GM23338 (cell line): ENCODE results near the gene HYAL4. TPM values are rescaled to one million over a fixed set of nuclear protein-coding genes. Genes with fewer than 3 reads are reported as not detected.
"Not testable (repeated sequence)": the region's sequence is repeated elsewhere in the genome, so short reads cannot be mapped to it uniquely, and the experiment has no call there.

ENCODE experiments used
- ATAC-seq: fragments of 200-7000 bp; cut with Tn5 transposase; 3 replicates; pipeline ENCODE4 v1.9.1; 2020
- DNase-seq: peaks from one replicate; pipeline ENCODE4 v3.0.0-alpha.2; 2015; ENCODE audit warnings: low spot score
- H2AFZ ChIP-seq: fragments of 200-600 bp; sonication (generic); 2 replicates; pipeline ENCODE4 v1.8.0; 2016; ENCODE audit warnings: antibody characterized with exemption, mild to moderate bottlenecking, moderate library complexity
- H3F3A ChIP-seq: fragments of 200-600 bp; sonication (generic); replicated peaks from 2 replicates; pipeline ENCODE4 v1.8.0; 2017; ENCODE audit warnings: antibody characterized with exemption, mixed run types, low read depth
- H3K27ac ChIP-seq: fragments of 200-600 bp; sonication (generic); 2 replicates; pipeline ENCODE4 v1.6.1; 2016; ENCODE audit warnings: low read depth
- H3K27me3 ChIP-seq: fragments of 200-600 bp; sonication (generic); 2 replicates; pipeline ENCODE4 v1.8.0; 2016; ENCODE audit warnings: mild to moderate bottlenecking, mixed run types, moderate library complexity; ENCODE audit not compliant: insufficient read depth
- H3K36me3 ChIP-seq: fragments of 200-600 bp; sonication (generic); 2 replicates; pipeline ENCODE4 v1.8.0; 2016; ENCODE audit warnings: mild to moderate bottlenecking; ENCODE audit not compliant: insufficient read depth
- H3K4me1 ChIP-seq: fragments of 200-600 bp; sonication (generic); 2 replicates; pipeline ENCODE4 v1.8.0; 2016; ENCODE audit warnings: mild to moderate bottlenecking, moderate library complexity; ENCODE audit not compliant: insufficient read depth
- H3K4me2 ChIP-seq: fragments of 200-600 bp; sonication (generic); 2 replicates; pipeline ENCODE4 v1.7.1; 2017; ENCODE audit warnings: mixed run types
- H3K4me3 ChIP-seq: fragments of 200-600 bp; sonication (generic); 2 replicates; pipeline ENCODE4 v1.6.1; 2016; ENCODE audit warnings: mixed run types
- H3K79me2 ChIP-seq: fragments of 200-600 bp; sonication (generic); replicated peaks from 2 replicates; pipeline ENCODE4 v1.8.0; 2017; ENCODE audit warnings: mild to moderate bottlenecking; ENCODE audit not compliant: insufficient read depth
- H3K9me2 ChIP-seq: fragments of 200-600 bp; sonication (generic); 2 replicates; pipeline ENCODE4 v1.8.0; 2017; ENCODE audit not compliant: insufficient read depth
- H4K20me1 ChIP-seq: fragments of 200-600 bp; sonication (generic); replicated peaks from 2 replicates; pipeline ENCODE4 v1.8.0; 2017; ENCODE audit warnings: mild to moderate bottlenecking; ENCODE audit not compliant: insufficient read depth
- H3K27ac Mint-ChIP-seq: 2 replicates; pipeline ENCODE4 v1.8.0; 2020; ENCODE audit warnings: inconsistent platforms, mild to moderate bottlenecking, moderate library complexity, mixed read lengths
- H3K27me3 Mint-ChIP-seq: 3 replicates; pipeline ENCODE4 v1.8.0; 2022; ENCODE audit warnings: low read depth, mild to moderate bottlenecking, moderate library complexity, mixed read lengths, inconsistent platforms; ENCODE audit not compliant: insufficient read depth, poor library complexity
- H3K36me3 Mint-ChIP-seq: 3 replicates; pipeline ENCODE4 v1.8.0; 2021; ENCODE audit warnings: low read depth, mild to moderate bottlenecking, inconsistent platforms, moderate library complexity, mixed read lengths
- H3K4me1 Mint-ChIP-seq: 3 replicates; pipeline ENCODE4 v1.8.0; 2020; ENCODE audit warnings: mild to moderate bottlenecking, inconsistent platforms, mixed read lengths
- H3K4me3 Mint-ChIP-seq: 3 replicates; pipeline ENCODE4 v1.8.0; 2021; ENCODE audit warnings: moderate library complexity, mild to moderate bottlenecking, inconsistent platforms, mixed read lengths
- H3K9me3 Mint-ChIP-seq: 3 replicates; pipeline ENCODE4 v1.8.0; 2020; ENCODE audit warnings: moderate library complexity, mild to moderate bottlenecking, inconsistent platforms, mixed read lengths
- EZH2 ChIP-seq: fragments of 200-600 bp; sonication (generic); IDR thresholded peaks from one replicate; pipeline ENCODE4 v1.8.0; 2017; ENCODE audit warnings: antibody characterized with exemption, mild to moderate bottlenecking, low read depth; ENCODE audit not compliant: unreplicated experiment
- EZH2phosphoT487 ChIP-seq: fragments of 200-600 bp; sonication (generic); IDR thresholded peaks from one replicate; pipeline ENCODE4 v1.8.1; 2018; ENCODE audit warnings: antibody characterized with exemption; ENCODE audit not compliant: unreplicated experiment
- JUNB ChIP-seq: IDR thresholded peaks from one replicate; pipeline ENCODE4 v1.6.1; 2016; ENCODE audit warnings: antibody characterized with exemption; ENCODE audit not compliant: unreplicated experiment
- NANOG ChIP-seq: IDR thresholded peaks from 2 replicates; pipeline ENCODE4 v1.6.1; 2016; ENCODE audit warnings: antibody characterized with exemption, borderline replicate concordance
- POLR2AphosphoS5 ChIP-seq: IDR thresholded peaks from 2 replicates; pipeline ENCODE4 v1.6.1; 2016; ENCODE audit warnings: antibody characterized with exemption, low read depth
- STAT1 ChIP-seq: IDR thresholded peaks from one replicate; pipeline ENCODE4 v1.6.1; 2016; ENCODE audit warnings: antibody characterized with exemption; ENCODE audit not compliant: unreplicated experiment
- ZNF331 ChIP-seq: fragments of 250-450 bp; sonication (Bioruptor Pico); IDR thresholded peaks from 2 replicates; pipeline ENCODE4 v1.5.0; 2020; ENCODE audit warnings: low read depth, mild to moderate bottlenecking, moderate library complexity
- polyA plus RNA-seq: library from polyadenylated mRNA; unstranded; fragments of >200 nt; fragmentation: Nextera tagmentation; extraction: Ambion mirVana; gene quantifications from 2 replicates; pipeline ENCODE4 v1.2.1, GENCODE V29; 2016
- total RNA-seq: library from RNA; depleted of rRNA; stranded (reverse); fragments of >200 nt; shearing (Covaris generic); gene quantifications from 2 replicates; pipeline ENCODE4 v1.2.3, GENCODE V29; 2014
- TF ChIP-seq, protein P1 (sequence below): IDR thresholded peaks from one replicate; pipeline ENCODE4 v1.6.1; 2018; ENCODE audit warnings: antibody characterized with exemption; ENCODE audit not compliant: unreplicated experiment
- TF ChIP-seq, protein P2 (sequence below): IDR thresholded peaks from 2 replicates; pipeline ENCODE4 v1.6.1; 2016; ENCODE audit warnings: antibody characterized with exemption
- TF ChIP-seq, protein P3 (sequence below): fragments of 250-450 bp; sonication (Bioruptor Pico); IDR thresholded peaks from 2 replicates; pipeline ENCODE4 v1.5.0; 2020; ENCODE audit warnings: mild to moderate bottlenecking, moderate library complexity

The HYAL4 gene
- total and polyA plus RNA-seq, 2 experiments from 2014 or later = not detected

DNA sequence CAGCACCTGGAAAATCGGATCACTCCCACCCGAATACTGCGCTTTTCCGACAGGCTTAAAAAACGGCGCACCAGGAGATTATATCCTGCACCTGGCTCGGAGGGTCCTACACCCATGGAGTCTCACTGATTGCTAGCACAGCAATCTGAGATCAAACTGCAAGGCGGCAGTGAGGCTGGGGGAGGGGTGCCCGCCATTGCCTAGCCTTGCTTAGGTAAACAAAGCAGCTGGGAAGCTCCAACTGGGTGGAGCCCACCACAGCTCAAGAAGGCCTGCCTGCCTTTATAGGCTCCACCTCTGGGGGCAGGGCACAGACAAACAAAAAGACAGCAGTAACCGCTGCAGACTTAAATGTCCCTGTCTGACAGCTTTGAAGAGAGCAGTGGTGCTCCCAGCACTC lies 49.8 kb downstream of the HYAL4 start:
- not testable (repeated sequence) for H3K79me2 ChIP-seq, H4K20me1 ChIP-seq, H3K4me2 ChIP-seq, H3K27me3 ChIP-seq, H3K27me3 Mint-ChIP-seq, H3K4me1 ChIP-seq, H3K9me2 ChIP-seq, H3K27ac Mint-ChIP-seq, H3K4me3 ChIP-seq, H2AFZ ChIP-seq, DNase-seq, H3K4me3 Mint-ChIP-seq, H3K27ac ChIP-seq, H3F3A ChIP-seq, H3K4me1 Mint-ChIP-seq, ATAC-seq
- Mint-ChIP-seq H3K9me3 (peaks cover 39% of the 10 kb centered on the region), H3K36me3 (peaks cover 22% of the 10 kb centered on the region)
- H3K36me3 ChIP-seq = peaks cover 12% of the 10 kb centered on the region

DNA sequence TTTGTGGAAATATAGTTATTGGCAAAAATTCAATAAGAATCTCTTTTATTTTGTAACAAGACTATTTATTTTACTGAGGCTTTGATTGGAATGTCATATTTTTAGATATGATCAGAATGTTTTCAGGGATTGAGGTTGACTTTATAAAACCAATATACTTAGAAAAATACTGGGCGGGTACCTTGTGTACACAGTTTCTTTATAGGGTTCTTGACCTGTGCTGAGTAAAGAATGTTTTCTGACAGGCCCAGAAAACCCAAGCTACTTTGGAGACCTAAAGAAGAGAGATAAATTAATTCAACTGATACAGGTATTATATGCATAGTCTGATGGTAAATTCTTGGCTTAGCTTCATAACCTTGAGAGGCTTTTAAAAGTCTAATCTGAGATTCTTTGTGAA lies 56.1 kb downstream of the HYAL4 start:
- Histone ChIP-seq H3K4me3 (no peak overlapping the region), H2AFZ (no peak overlapping the region), H3K36me3 (peaks cover 23% of the 10 kb centered on the region), H3F3A (no peaks in the 10 kb centered on the region; the same call in 1 of the 2 replicates), H3K4me2 (no peak overlapping the region), H3K4me1 (no peaks in the 10 kb centered on the region), H4K20me1 (no peaks in the 10 kb centered on the region), H3K9me2 (no peaks in the 10 kb centered on the region; the same call in 1 of the 2 replicates), H3K27ac (no peak overlapping the region), H3K27me3 (no peaks in the 10 kb centered on the region), H3K79me2 (no peaks in the 10 kb centered on the region)
- H3K36me3 Mint-ChIP-seq = peaks cover 30% of the 10 kb centered on the region
- H3K4me1 Mint-ChIP-seq = no peaks in the 10 kb centered on the region
- no peak for ATAC-seq
- H3K4me3 Mint-ChIP-seq = no peak overlapping the region
- H3K27ac Mint-ChIP-seq = no peak overlapping the region
- DNase-seq = no peak
- H3K9me3 Mint-ChIP-seq = peaks cover 40% of the 10 kb centered on the region
- H3K27me3 Mint-ChIP-seq = peaks cover 2% of the 10 kb centered on the region
- TF ChIP-seq, protein P1, sequence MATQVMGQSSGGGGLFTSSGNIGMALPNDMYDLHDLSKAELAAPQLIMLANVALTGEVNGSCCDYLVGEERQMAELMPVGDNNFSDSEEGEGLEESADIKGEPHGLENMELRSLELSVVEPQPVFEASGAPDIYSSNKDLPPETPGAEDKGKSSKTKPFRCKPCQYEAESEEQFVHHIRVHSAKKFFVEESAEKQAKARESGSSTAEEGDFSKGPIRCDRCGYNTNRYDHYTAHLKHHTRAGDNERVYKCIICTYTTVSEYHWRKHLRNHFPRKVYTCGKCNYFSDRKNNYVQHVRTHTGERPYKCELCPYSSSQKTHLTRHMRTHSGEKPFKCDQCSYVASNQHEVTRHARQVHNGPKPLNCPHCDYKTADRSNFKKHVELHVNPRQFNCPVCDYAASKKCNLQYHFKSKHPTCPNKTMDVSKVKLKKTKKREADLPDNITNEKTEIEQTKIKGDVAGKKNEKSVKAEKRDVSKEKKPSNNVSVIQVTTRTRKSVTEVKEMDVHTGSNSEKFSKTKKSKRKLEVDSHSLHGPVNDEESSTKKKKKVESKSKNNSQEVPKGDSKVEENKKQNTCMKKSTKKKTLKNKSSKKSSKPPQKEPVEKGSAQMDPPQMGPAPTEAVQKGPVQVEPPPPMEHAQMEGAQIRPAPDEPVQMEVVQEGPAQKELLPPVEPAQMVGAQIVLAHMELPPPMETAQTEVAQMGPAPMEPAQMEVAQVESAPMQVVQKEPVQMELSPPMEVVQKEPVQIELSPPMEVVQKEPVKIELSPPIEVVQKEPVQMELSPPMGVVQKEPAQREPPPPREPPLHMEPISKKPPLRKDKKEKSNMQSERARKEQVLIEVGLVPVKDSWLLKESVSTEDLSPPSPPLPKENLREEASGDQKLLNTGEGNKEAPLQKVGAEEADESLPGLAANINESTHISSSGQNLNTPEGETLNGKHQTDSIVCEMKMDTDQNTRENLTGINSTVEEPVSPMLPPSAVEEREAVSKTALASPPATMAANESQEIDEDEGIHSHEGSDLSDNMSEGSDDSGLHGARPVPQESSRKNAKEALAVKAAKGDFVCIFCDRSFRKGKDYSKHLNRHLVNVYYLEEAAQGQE = no peak
- no peak for TF ChIP-seq STAT1
- TF ChIP-seq, protein P2, sequence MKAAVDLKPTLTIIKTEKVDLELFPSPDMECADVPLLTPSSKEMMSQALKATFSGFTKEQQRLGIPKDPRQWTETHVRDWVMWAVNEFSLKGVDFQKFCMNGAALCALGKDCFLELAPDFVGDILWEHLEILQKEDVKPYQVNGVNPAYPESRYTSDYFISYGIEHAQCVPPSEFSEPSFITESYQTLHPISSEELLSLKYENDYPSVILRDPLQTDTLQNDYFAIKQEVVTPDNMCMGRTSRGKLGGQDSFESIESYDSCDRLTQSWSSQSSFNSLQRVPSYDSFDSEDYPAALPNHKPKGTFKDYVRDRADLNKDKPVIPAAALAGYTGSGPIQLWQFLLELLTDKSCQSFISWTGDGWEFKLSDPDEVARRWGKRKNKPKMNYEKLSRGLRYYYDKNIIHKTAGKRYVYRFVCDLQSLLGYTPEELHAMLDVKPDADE = no peak
- TF ChIP-seq, protein P3, sequence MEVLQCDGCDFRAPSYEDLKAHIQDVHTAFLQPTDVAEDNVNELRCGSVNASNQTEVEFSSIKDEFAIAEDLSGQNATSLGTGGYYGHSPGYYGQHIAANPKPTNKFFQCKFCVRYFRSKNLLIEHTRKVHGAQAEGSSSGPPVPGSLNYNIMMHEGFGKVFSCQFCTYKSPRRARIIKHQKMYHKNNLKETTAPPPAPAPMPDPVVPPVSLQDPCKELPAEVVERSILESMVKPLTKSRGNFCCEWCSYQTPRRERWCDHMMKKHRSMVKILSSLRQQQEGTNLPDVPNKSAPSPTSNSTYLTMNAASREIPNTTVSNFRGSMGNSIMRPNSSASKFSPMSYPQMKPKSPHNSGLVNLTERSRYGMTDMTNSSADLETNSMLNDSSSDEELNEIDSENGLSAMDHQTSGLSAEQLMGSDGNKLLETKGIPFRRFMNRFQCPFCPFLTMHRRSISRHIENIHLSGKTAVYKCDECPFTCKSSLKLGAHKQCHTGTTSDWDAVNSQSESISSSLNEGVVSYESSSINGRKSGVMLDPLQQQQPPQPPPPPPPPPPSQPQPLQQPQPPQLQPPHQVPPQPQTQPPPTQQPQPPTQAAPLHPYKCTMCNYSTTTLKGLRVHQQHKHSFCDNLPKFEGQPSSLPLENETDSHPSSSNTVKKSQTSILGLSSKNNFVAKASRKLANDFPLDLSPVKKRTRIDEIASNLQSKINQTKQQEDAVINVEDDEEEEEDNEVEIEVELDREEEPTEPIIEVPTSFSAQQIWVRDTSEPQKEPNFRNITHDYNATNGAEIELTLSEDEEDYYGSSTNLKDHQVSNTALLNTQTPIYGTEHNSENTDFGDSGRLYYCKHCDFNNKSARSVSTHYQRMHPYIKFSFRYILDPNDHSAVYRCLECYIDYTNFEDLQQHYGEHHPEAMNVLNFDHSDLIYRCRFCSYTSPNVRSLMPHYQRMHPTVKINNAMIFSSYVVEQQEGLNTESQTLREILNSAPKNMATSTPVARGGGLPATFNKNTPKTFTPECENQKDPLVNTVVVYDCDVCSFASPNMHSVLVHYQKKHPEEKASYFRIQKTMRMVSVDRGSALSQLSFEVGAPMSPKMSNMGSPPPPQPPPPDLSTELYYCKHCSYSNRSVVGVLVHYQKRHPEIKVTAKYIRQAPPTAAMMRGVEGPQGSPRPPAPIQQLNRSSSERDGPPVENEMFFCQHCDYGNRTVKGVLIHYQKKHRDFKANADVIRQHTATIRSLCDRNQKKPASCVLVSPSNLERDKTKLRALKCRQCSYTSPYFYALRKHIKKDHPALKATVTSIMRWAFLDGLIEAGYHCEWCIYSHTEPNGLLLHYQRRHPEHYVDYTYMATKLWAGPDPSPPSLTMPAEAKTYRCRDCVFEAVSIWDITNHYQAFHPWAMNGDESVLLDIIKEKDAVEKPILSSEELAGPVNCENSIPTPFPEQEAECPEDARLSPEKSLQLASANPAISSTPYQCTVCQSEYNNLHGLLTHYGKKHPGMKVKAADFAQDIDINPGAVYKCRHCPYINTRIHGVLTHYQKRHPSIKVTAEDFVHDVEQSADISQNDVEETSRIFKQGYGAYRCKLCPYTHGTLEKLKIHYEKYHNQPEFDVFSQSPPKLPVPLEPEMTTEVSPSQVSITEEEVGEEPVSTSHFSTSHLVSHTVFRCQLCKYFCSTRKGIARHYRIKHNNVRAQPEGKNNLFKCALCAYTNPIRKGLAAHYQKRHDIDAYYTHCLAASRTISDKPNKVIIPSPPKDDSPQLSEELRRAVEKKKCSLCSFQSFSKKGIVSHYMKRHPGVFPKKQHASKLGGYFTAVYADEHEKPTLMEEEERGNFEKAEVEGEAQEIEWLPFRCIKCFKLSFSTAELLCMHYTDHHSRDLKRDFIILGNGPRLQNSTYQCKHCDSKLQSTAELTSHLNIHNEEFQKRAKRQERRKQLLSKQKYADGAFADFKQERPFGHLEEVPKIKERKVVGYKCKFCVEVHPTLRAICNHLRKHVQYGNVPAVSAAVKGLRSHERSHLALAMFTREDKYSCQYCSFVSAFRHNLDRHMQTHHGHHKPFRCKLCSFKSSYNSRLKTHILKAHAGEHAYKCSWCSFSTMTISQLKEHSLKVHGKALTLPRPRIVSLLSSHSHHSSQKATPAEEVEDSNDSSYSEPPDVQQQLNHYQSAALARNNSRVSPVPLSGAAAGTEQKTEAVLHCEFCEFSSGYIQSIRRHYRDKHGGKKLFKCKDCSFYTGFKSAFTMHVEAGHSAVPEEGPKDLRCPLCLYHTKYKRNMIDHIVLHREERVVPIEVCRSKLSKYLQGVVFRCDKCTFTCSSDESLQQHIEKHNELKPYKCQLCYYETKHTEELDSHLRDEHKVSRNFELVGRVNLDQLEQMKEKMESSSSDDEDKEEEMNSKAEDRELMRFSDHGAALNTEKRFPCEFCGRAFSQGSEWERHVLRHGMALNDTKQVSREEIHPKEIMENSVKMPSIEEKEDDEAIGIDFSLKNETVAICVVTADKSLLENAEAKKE (CRISPR knock-in tag) = no peak
- TF ChIP-seq NANOG = no peak
- no peak for TF ChIP-seq ZNF331
- TF ChIP-seq EZH2phosphoT487 = no peak
- no peak for TF ChIP-seq POLR2AphosphoS5
- no peak for TF ChIP-seq JUNB
- TF ChIP-seq EZH2 = no peak
